ENCODE results near the gene TEX38.
"Not testable (repeated sequence)": the region's sequence is repeated elsewhere in the genome, so short reads cannot be mapped to it uniquely, and the experiment has no call there.

The TEX38 gene

GRCh38 chr1:46671554-46671953 is at the start of gene TEX38:
TEX38 (plus strand) TSS chr1:46671854; CDS start chr1:46671935, 81 bp downstream.
- no peak for DNase-seq (ENCODE audit: low read depth)

DNA sequence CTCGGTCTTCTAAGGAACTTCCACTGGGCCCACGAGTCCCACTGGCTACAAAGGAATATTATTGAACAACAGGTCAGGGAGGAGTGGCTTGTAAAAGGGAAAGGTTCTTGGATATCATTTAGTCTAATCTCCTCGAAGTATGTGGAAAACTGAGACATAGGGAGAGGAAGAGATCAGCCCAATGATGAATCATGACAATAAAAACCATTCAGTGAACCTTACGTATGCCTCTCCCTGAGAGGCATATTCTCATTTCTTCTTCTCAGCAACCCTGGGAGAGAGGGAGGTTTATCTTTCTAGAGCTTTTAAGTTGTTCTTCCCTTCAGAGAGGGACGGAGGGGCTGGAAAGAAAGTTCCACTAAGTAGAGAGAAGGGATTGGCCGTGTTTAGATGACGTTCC is 49.7 kb upstream of the TEX38 start:
- DNase-seq (ENCODE audit: low read depth) = no peak

DNA sequence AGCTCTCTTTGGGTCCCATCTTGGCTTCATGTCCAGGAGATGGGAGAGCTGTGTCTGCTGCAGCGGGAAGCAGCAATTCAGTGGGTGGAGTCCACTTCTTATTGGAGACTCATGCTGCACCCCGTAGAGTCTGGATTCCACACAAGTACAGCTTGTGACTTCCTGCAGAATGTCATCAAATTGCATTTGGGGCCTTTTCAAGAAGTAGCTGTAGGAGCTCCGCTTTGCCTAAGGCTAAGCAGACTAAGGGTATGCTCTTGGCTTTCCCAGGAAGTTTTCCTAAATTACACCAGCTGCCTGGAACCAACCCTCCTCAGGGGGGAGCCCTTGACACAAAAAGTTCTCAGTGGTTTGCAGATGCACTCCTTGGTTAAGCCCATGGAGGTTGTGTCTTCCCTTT is 49.3 kb upstream of the TEX38 start:
- DNase-seq (ENCODE audit: low read depth) = no peak

DNA sequence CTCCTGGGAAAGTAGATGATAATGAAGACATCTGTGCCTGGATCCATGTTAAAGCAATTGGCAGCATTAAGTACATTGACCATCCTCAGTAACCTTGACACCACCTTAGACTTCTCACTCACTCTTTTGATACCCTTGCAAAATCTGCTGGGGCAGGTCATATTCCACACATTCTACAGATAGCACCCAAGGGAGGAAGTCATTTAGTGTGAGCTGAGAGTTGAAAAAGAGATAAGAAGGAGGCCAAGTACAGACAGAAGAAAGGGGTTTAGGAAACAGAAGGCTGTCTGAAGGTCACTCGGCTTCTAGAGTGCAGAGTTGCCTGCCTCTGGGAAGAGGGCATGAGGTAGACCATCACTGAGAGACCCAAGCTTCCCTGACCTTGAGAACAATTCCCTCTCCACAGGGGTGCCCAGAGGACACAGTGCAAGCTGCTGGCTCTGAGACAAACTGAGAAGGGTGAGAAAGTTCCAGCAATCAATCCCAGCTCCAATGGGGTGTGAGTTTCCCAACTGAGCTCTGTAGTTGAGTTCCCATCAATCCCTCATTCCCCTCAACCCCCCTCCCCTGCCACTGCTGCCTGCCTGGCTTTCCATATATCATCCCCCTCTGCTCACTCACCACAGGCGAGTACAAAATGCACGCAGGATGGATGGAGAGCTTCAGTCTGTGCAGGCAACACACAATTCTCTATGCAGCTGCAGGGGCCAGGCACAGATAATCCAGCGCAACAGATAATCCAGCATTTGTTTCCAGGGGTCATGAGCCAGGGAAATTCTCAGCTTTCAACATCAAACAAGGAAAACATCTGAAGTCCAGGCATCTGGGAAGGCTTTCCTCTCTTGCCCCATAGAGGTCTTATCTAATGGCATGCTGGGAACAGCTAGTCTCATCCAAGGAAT is 47.7 kb upstream of the TEX38 start:
- no peak for DNase-seq (ENCODE audit: low read depth)

DNA sequence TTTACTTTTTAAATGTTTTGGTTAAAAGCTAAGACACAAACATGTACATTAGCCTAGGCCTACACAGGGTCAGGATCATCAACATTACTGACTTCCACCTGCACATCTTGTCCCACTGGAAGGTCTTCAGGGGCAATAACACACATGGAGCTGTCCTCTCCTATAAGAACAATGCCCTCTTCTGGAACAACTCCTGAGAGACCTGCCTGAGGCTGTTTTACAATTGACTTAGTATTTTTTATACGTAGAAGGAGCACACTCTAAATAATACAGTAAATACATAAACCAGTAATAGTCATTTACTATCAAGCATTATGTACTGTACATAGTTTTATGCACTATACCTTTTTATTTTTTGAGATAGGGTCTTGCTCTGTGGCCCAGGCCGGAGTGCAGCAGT is 40.9 kb upstream of the TEX38 start:
- no peak for DNase-seq (ENCODE audit: low read depth)

DNA sequence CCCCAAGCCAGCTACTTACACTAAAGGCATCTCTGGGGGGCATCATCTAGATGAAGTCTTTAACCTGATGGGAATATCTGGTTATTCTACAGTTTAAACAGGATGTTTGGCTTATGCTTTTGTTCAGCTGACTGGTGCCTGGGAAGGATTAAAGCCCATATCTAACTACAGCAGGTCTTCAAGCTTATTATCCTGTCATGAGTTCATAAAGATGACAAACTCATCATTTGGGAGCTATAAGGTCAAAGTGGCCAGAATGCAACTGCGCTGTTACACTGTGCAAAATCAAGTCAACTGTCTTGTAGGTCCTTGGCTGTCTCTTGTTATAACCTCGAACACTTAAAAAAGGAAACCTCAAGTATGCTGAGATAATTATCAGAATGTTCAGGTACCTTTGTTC is 36.4 kb upstream of the TEX38 start:
- no peak for DNase-seq (ENCODE audit: low read depth)

GRCh38 chr1:46637444-46638083 is 34.1 kb upstream of the TEX38 start:
- DNase-seq (ENCODE audit: low read depth) = no peak

- no peak for DNase-seq (ENCODE audit: low read depth)
These were observed 32.7 kb upstream of the TEX38 start for GRCh38 chr1:46638921-46639320.

DNA sequence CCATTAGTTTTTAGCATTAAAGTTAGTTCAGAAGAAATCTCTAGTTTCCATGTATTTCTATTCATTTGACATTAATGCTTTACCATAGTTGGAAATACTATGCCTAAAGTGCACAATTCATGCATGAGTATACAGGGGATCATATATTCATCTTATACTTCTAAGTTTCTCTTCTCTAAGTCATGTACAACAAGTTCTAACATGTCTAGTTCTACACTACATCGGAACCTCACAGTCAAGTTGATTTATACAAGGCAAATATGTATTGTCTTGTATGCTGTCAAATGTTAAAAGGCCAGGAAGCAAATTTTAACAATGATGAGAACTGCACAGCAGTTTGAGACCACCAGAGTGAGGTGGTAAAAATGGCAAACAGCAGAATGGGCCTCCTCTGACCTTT is 32.1 kb upstream of the TEX38 start:
- no peak for DNase-seq (ENCODE audit: low read depth)

DNA sequence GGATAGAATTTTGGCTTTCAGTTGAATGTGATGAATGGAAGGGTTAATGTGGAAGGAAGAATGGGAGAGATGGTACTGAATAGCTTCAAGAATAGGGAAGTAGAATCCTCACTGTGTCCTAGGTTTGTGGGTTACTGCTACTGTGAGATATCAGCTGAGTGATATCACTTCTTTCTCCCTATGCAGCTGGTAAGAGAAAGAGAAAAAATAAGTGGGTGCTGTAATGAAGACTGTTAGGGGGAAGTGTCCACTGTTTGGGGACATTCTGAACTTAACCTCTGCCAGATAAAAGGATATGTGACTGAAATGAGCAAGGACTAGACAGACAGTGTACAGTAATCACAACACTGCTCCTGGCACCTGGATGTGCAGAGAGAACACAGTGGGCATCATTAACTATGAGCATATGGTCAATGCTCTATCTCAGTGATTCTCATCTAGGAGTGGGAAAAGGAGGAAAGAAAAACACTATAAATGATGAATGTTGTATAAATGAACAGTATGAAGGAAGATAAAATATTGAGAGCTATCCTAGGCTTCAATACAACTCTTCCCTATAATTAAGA is 29.5 kb upstream of the TEX38 start:
- no peak for DNase-seq (ENCODE audit: low read depth)

DNA sequence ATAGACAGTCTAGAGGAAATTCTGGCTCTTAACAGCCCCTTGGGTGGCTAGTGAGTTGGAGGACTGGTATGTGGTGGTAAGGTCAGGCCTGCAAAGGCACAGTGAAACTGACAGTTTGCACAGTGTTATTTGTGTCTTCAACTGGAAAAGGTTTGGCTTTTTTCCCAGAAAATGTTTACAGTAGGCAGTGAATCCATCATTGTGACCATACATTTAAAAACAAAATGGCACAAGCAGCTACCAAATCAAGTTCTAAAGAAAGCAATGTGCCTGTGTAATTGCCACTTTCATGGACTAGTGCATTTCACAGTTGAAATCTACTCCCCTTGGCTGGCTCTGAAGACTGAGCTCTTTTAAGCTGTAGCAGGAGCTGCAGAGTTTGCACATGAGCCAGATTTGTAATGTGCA is 28.3 kb upstream of the TEX38 start:
- no peak for DNase-seq (ENCODE audit: low read depth)

DNA sequence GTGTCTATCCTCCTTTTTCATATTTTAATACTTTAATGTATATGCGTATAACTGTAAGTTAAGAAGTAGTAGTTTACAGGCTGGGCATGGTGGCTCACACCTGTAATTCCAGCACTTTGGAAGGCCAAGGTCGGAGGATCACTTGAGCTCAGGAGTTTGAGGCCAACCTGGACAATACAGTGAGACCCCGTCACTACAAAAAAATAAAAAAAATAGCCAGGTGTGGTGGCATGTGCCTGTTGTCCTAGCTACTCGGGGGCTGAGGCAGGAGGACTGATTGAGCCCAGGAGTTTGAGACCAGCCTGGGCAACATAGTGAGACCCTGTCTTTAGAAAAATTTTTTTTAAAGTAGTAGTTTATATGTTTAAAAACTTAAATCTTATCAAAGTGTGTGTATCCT is 25.8 kb upstream of the TEX38 start:
- DNase-seq (ENCODE audit: low read depth) = no peak

- DNase-seq (ENCODE audit: low read depth) = no peak
These were observed 25.3 kb upstream of the TEX38 start for GRCh38 chr1:46646331-46646730.

DNA sequence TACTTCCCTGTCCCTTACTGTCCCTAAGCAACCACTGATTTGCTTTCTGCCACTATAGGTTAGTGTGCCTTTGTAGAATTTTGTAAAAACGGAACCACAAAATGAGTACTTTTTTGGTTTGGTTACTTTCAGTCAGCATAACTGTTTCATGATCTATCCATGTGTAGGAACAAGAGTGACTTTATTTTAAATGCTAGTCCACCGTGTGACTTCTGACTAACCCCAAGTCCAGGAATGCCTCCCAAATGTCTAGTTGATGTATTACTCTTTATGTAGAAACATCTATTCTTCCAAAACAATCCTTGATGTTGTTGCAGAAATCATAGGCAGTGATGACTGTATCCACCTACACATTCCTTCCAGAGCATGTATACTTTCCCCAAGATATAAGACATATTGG is 24.8 kb upstream of the TEX38 start:
- no peak for DNase-seq (ENCODE audit: low read depth)

DNA sequence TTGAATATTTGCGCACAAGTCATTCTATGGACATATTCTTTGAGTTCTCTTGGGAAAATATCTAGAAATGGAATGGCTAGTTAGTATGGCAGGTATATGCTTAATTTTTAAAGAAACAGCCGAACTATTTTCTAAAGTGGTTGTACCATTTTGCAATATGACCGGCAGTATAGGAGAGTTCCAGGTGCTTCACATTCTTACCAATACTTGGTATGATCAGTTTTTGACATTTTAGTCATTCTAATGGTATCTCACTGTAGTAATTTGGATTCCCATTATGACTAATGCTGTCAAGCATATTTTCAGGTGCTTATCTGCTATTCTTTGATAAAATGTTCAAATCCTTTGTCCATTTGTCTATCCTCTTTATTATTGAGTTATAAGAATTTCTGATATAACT is 24.0 kb upstream of the TEX38 start:
- DNase-seq (ENCODE audit: low read depth) = no peak

GRCh38 chr1:46649764-46650163 is 21.9 kb upstream of the TEX38 start:
- no peak for DNase-seq (ENCODE audit: low read depth)

DNA sequence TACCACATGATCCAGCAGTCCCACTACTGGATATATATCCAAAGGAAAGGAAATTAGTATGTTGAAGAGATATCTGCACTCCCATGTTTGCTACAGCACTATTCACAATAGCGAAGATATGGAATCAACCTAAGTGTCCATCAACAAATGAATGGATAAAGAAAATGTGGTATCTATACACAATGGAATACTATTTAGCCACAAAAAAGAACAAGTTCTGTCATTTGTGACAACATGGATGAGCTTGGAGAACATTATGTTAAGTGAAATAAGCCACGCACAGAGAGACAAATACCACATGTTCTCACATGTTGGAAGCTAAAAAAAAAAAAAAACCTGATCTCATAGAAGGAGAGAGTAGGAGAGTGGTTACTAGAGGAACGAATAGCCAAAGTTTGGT is 21.2 kb upstream of the TEX38 start:
- no peak for DNase-seq (ENCODE audit: low read depth)

GRCh38 chr1:46651152-46651551 is 20.5 kb upstream of the TEX38 start:
- DNase-seq (ENCODE audit: low read depth) = not testable (repeated sequence)

GRCh38 chr1:46652321-46653100 is 19.1 kb upstream of the TEX38 start:
- DNase-seq (ENCODE audit: low read depth) = no peak

DNA sequence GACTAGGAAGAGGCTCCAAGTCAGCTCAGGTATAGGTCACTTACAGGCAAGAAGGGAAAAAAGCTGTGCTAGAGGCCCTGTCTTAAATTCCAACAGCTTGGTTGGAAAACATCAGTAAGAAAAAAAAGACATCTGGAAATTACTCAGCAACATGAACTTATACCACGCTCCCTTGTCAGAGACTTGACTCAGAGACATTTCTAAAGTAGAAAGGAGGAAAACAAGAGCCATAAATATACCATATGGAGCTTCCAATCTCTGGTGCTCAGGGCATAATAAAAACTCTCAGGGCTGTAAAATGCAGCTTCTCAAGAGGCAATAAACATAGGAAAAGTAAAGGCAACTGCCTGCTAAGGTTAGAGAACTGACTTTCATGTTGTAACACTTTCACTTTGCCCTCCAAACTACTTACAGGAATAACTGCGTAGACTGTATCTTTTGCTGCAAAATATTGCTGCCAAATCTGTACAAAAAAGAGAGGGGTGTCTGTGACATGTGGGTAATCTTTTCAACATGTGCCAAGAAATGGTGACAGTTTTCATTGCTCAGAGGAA is 18.2 kb upstream of the TEX38 start:
- DNase-seq (ENCODE audit: low read depth) = no peak

GRCh38 chr1:46654012-46654411 is 17.6 kb upstream of the TEX38 start:
- no peak for DNase-seq (ENCODE audit: low read depth)

DNA sequence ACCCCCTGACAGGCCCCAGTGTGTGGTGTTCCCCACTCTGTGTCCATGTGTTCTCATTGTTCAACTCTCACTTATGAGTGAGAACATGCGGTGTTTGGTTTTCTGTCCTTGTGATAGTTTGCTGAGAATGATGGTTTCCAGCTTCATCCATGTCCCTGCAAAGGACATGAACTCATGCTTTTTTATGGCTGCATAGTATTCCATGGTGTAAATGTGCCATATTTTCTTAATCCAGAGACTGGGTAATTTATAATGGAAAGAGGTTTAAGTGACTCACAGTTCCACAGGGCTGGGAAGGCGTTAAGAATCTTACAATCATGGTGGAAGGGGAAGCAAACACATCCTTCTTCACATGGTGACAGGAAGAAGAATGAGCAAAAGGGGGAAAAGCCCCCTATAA is 17.0 kb upstream of the TEX38 start:
- not testable (repeated sequence) for DNase-seq (ENCODE audit: low read depth)
